MG63 (cell line): ENCODE measurements around the gene SEC31A. TPM values are rescaled to one million over a fixed set of nuclear protein-coding genes. Genes with fewer than 3 reads are reported as not detected.

Experiments
- DNase-seq: peaks from one replicate; pipeline ENCODE4 v3.0.0-alpha.2; 2020
- H3K27me3 ChIP-seq: fragments of 250-450 bp; sonication (Bioruptor Pico); 2 replicates; pipeline ENCODE4 v1.5.1; 2020; ENCODE audit warnings: mild to moderate bottlenecking, moderate library complexity
- H3K36me3 ChIP-seq: fragments of 250-450 bp; sonication (Bioruptor Pico); 2 replicates; pipeline ENCODE4 v1.5.1; 2020; ENCODE audit warnings: mild to moderate bottlenecking, moderate library complexity
- H3K4me3 ChIP-seq: fragments of 250-450 bp; sonication (Bioruptor Pico); 2 replicates; pipeline ENCODE4 v1.5.1; 2020; ENCODE audit warnings: mild to moderate bottlenecking, moderate library complexity
- H3K9me3 ChIP-seq: fragments of 250-450 bp; sonication (Bioruptor Pico); 2 replicates; pipeline ENCODE4 v1.5.1; 2020; ENCODE audit warnings: mild to moderate bottlenecking, moderate library complexity
- total RNA-seq: library from RNA; depleted of rRNA; stranded (reverse); fragments of >200 nt; shearing (Covaris generic); gene quantifications from 2 replicates; pipeline ENCODE4 v1.2.3, GENCODE V29; 2014; ENCODE audit warnings: low replicate concordance

Gene SEC31A
- total RNA-seq, 1 experiment from 2014 or later: 139 TPM

DNA sequence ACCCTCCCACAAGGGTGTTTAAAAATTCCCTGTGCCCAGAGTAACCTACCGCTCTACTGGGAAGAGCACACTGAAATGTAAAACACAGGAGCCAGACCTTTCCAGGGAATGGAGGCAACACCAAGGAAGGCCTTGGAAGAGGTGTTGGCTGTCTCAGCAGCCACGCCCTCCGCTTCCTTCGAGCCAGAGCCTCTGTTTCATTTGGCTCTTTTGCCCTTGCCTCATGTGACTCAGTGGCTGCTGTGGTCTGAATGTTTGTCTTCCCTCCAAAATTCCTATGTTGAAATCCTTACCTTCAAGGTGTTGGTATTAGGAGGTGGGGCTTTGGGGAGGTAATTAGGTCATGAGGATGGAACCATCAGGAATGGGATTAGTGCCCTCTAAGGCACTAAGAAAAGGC lies 103.6 kb downstream of the SEC31A start:
- DNase-seq: peak; percentile 27
- Histone ChIP-seq H3K4me3 (no peak overlapping the region), H3K9me3 (no peaks in the 10 kb centered on the region), H3K27me3 (no peaks in the 10 kb centered on the region), H3K36me3 (no peaks in the 10 kb centered on the region)

- no peaks in the 10 kb centered on the region for H3K27me3 ChIP-seq
Measured at GRCh38 chr4:82786828-82787227, 104.1 kb downstream of the SEC31A start.

DNA sequence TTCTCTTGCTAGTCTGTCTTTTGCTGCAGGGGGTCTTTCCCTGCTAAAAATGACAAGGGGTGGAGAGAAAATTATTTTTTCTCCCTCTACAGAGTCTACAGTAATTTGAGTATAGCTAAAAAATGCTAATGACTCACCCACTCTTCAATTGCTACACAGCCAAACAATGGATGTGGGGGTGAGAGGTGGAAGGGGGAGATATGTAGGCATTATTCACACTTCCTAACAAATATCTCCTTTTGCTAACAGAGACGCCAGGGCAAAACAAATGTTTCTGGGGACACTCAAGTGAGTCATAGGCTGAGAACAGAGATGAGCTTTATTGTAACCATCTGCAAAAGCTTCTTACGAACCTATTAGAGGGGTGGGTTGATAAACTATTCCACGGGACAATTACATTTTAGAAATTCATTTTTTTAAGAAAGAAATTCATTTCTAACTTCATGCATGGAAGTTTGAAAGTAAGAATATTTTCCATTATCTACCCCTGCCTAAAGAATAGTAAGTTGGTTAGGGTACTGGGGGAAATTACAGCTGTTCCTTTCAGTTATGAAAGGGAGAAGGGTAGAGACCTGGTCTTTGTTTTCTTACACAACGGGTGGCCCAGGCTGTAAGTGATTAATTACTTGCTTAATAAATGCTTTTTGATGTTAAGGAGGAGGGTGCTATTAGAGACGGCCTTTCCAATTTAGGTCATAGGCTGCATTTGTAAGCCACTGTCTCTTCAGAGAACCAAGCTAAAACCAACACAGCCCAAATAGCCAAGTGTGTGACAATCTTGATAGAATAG lies 105.1 kb downstream of the SEC31A start:
- Histone ChIP-seq H3K36me3 (no peaks in the 10 kb centered on the region), H3K27me3 (no peaks in the 10 kb centered on the region), H3K4me3 (no peak overlapping the region), H3K9me3 (no peaks in the 10 kb centered on the region)
- peak; percentile 43 for DNase-seq

More at GRCh38 chr4:82786828-82787227, 104.1 kb downstream of the SEC31A start:
- H3K9me3 ChIP-seq: no peaks in the 10 kb centered on the region
- DNase-seq: no peak
- no peaks in the 10 kb centered on the region for H3K36me3 ChIP-seq
- no peak overlapping the region for H3K4me3 ChIP-seq

- DNase-seq: peak; percentile 14
- Histone ChIP-seq H3K27me3 (no peaks in the 10 kb centered on the region), H3K9me3 (no peaks in the 10 kb centered on the region), H3K4me3 (no peak overlapping the region), H3K36me3 (no peaks in the 10 kb centered on the region)
Measured at GRCh38 chr4:82784681-82785610, 106.0 kb downstream of the SEC31A start.

GRCh38 chr4:82782626-82783345 lies 108.2 kb downstream of the SEC31A start:
- DNase-seq: no peak
- H3K27me3 ChIP-seq: no peaks in the 10 kb centered on the region
- no peaks in the 10 kb centered on the region for H3K36me3 ChIP-seq
- no peak overlapping the region for H3K4me3 ChIP-seq
- no peaks in the 10 kb centered on the region for H3K9me3 ChIP-seq

DNA sequence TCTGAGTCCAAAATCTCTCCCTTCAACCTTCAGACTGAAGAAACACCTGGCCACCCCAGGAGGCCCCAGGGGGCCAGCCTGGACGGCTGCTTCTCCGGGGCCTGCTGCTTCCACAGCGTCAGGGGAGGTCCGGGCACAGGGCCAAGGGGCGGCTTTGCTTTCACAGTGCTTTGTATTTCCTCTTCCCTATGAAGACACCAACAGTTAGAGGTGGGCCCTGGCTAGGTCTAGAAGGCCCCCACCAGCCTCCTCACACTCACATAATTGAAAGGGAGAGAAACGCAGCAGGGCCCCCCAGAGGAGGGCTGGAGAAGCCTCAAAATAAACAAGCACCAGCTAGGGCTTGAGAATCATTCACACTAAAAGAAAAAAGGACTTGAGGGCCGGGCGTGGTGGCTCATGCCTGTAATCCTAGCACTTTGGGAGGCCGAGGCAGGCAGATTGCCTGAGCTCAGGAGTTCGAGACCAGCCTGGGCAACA lies 110.2 kb downstream of the SEC31A start:
- no peaks in the 10 kb centered on the region for H3K27me3 ChIP-seq
- no peaks in the 10 kb centered on the region for H3K36me3 ChIP-seq
- no peak for DNase-seq
- no peak overlapping the region for H3K4me3 ChIP-seq
- no peaks in the 10 kb centered on the region for H3K9me3 ChIP-seq

- Histone ChIP-seq H3K9me3 (no peaks in the 10 kb centered on the region), H3K4me3 (no peak overlapping the region), H3K36me3 (no peaks in the 10 kb centered on the region), H3K27me3 (no peaks in the 10 kb centered on the region)
- DNase-seq: no peak
Measured at GRCh38 chr4:82780170-82780751, 110.7 kb downstream of the SEC31A start.

DNA sequence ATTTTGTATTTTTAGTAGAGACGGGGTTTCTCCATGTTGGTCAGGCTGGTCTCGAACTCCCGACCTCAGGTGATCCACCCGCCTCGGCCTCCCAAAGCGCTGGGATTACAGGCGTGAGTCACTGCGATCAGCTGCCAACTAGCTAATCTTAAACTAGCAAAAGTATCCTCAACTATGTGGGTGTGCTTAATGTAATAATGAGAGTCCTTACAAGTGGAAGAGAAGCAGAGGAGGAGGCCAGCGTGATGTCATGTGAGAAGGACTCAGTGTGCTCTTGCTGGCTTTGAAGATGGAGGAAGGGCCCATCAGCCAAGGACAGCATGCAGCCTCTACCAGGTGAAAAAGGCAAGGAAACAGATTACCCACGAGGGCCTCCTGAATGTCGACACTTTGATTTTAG lies 111.9 kb downstream of the SEC31A start:
- Histone ChIP-seq H3K9me3 (no peaks in the 10 kb centered on the region), H3K27me3 (no peaks in the 10 kb centered on the region), H3K4me3 (no peak overlapping the region), H3K36me3 (no peaks in the 10 kb centered on the region)
- DNase-seq: peak; percentile 9

GRCh38 chr4:82777857-82778525 lies 113.0 kb downstream of the SEC31A start:
- Histone ChIP-seq H3K9me3 (no peaks in the 10 kb centered on the region), H3K4me3 (no peak overlapping the region), H3K27me3 (no peaks in the 10 kb centered on the region), H3K36me3 (no peaks in the 10 kb centered on the region)
- no peak for DNase-seq

DNA sequence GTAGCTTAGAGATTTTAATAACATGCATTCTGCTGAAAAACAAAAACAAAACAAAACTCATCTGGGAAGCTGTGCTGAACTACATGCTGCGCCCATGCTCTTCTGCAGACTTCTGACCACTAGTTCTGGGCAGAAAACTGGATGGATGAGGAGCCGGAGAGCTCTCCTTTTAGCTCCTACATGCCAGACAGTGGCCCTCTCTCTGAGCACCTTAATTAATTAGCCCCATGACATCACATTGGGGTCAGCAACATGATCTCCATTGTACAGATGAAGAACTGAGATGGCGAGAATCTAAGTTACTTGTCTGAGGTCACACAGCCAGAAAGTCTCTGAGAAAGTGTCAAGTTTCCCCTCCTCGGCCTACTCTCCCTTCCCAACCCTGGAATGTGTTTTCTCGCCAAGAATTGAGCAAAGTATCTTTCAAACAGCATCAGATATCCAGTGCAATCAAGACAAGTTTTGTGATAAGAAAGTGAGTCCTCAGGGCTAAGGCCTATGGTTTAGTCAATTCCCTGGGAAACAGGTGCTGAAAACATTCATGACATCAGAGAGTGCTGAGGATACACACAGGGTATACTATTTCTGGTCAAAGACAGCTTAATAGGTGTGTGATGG lies 113.9 kb downstream of the SEC31A start:
- no peak for DNase-seq
- Histone ChIP-seq H3K9me3 (no peaks in the 10 kb centered on the region), H3K27me3 (no peaks in the 10 kb centered on the region), H3K4me3 (no peak overlapping the region), H3K36me3 (no peaks in the 10 kb centered on the region)

DNA sequence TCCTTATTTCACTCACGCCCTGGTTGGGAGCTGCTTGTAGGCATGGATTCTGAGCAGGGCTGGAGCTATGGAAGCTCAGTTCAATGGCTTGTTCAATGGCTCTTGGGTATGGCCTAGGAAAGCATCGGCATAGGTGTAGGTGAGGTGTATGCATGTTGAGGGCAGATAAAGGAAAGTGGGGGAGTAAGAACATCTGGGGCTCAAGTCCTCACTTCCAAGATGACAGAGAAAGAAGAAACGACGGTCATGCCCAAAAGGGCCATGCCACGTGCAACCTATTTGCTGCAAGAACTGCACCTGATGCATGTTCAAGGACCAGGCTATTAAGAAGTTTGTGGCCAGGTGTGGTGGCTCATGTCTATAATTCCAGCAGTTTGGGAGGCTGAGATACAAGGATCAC lies 115.7 kb downstream of the SEC31A start:
- DNase-seq: no peak
- Histone ChIP-seq H3K4me3 (no peak overlapping the region), H3K27me3 (no peaks in the 10 kb centered on the region), H3K36me3 (no peaks in the 10 kb centered on the region), H3K9me3 (no peaks in the 10 kb centered on the region)

- H3K9me3 ChIP-seq: no peaks in the 10 kb centered on the region
- no peaks in the 10 kb centered on the region for H3K36me3 ChIP-seq
- no peaks in the 10 kb centered on the region for H3K27me3 ChIP-seq
- DNase-seq: no peak
- no peak overlapping the region for H3K4me3 ChIP-seq
Measured at GRCh38 chr4:82774711-82775171, 116.2 kb downstream of the SEC31A start.

- no peaks in the 10 kb centered on the region for H3K9me3 ChIP-seq
- no peak overlapping the region for H3K4me3 ChIP-seq
- no peak for DNase-seq
- no peaks in the 10 kb centered on the region for H3K36me3 ChIP-seq
- H3K27me3 ChIP-seq: no peaks in the 10 kb centered on the region
Measured at GRCh38 chr4:82773057-82773456, 117.9 kb downstream of the SEC31A start.

DNA sequence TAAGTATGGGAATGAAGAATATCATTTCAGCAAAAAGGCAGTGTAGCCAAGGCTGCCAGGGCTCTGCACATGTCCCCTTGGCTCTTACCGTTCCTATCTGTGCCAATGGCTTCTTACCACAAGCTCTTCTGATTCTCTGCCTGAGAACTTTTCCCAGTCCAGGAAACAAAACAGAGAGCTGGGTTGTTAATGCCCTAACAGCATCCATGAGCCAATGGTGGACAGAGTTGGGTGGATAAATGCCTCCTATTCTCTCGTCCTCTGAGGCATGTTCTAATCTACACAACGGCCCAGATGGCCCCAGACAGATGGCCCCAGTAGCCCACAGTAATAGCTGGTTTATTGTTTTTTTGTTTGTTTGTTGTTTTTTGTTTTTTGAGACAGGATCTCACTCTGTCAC lies 120.3 kb downstream of the SEC31A start:
- Histone ChIP-seq H3K27me3 (no peaks in the 10 kb centered on the region), H3K9me3 (no peaks in the 10 kb centered on the region), H3K36me3 (no peaks in the 10 kb centered on the region), H3K4me3 (no peak overlapping the region)
- DNase-seq: no peak
